Hypothalamus (tissue), 51 donors: ENCODE results near the gene B3GNT8.
"Not testable (repeated sequence)": the region's sequence is repeated elsewhere in the genome, so short reads cannot be mapped to it uniquely, and the experiment has no call there.

Experiments used
- DNase-seq, 51 donors: peaks; one replicate each; lab custom pipeline; 2025; lab: John Stamatoyannopoulos, UW

B3GNT8 gene

GRCh38 chr19:41398050-41398418 is 29.1 kb downstream of the B3GNT8 start:
- DNase-seq: no peak

- peak; percentile 84 to 99 (median 97) for DNase-seq
These were observed 29.8 kb downstream of the B3GNT8 start, which contains the start of the genes BCKDHA and EXOSC5 for GRCh38 chr19:41397086-41398049. TSS of gene BCKDHA (plus strand) at chr19:41397818. CDS start at chr19:41397828, 10 bp downstream. TSS of gene EXOSC5 (minus strand) at chr19:41397359. CDS start at chr19:41397328, 31 bp downstream.

GRCh38 chr19:41395355-41395754 is 31.8 kb downstream of the B3GNT8 start:
- no peak for DNase-seq

GRCh38 chr19:41392775-41393174 is 34.4 kb downstream of the B3GNT8 start:
- no peak for DNase-seq

- DNase-seq: no peak
These were observed 35.6 kb downstream of the B3GNT8 start for GRCh38 chr19:41391618-41392017.

- no peak for DNase-seq
These were observed 40.7 kb downstream of the B3GNT8 start for GRCh38 chr19:41386442-41386841.

GRCh38 chr19:41384351-41384750 is 42.8 kb downstream of the B3GNT8 start:
- DNase-seq: no peak

GRCh38 chr19:41381536-41381935 is 45.6 kb downstream of the B3GNT8 start:
- DNase-seq: not testable (repeated sequence)

- no peak for DNase-seq
These were observed 49.0 kb downstream of the B3GNT8 start for GRCh38 chr19:41377977-41378709.

- peak in 1 of 51 donors; percentile 37 for DNase-seq
These were observed 50.2 kb downstream of the B3GNT8 start for GRCh38 chr19:41376998-41377365.

- peak in 11 of 51 donors; percentile 4 to 37 (median 12) for DNase-seq
These were observed 50.8 kb downstream of the B3GNT8 start, which contains the start of gene TMEM91 for GRCh38 chr19:41376241-41376997. TSS of gene TMEM91 (plus strand) at chr19:41376533. CDS start at chr19:41378310, 1,777 bp downstream.
